HFFc6 (cell line): ENCODE results near the gene SET. TPM values are rescaled to one million over a fixed set of nuclear protein-coding genes. Genes with fewer than 3 reads are reported as not detected.
A peak's percentile ranks its signal among the peaks of the same experiment; 100 is the strongest.

Experiments used
- DNase-seq: peaks from one replicate; pipeline ENCODE4 v3.0.0-alpha.2; 2018
- H3K27ac Mint-ChIP-seq: 2 replicates; pipeline ENCODE4 v1.8.0; 2020; ENCODE audit warnings: mild to moderate bottlenecking, mixed read lengths
- H3K27me3 Mint-ChIP-seq: 2 replicates; pipeline ENCODE4 v1.8.0; 2021; ENCODE audit warnings: mild to moderate bottlenecking, moderate library complexity, mixed read lengths; ENCODE audit not compliant: insufficient read depth
- H3K36me3 Mint-ChIP-seq: 2 replicates; pipeline ENCODE4 v1.8.0; 2021; ENCODE audit warnings: low read depth, mixed read lengths
- H3K4me1 Mint-ChIP-seq: 2 replicates; pipeline ENCODE4 v1.8.0; 2020; ENCODE audit warnings: low read depth, mixed read lengths
- H3K4me3 Mint-ChIP-seq: 2 replicates; pipeline ENCODE4 v1.8.0; 2020; ENCODE audit warnings: mild to moderate bottlenecking, moderate library complexity, mixed read lengths
- H3K9me3 Mint-ChIP-seq: 2 replicates; pipeline ENCODE4 v1.8.0; 2020; ENCODE audit warnings: mild to moderate bottlenecking, mixed read lengths
- CTCF ChIP-seq: fragments of 200-600 bp; sonication (generic); IDR thresholded peaks from 2 replicates; pipeline ENCODE4 v1.5.0; 2021; ENCODE audit warnings: antibody characterized with exemption, mild to moderate bottlenecking
- total RNA-seq, 6 experiments: library from RNA; stranded (reverse); fragmentation: NEBNext Ultra II Directional; extraction: Animal tissue kit (Norgen Biotek cat#: 25700); gene quantifications; 2 replicates in 1 of 6; 3 replicates in 5 of 6; pipeline ENCODE4 v1.2.3, GENCODE V29; 2021

Gene SET
- total RNA-seq, 6 experiments from 2014 or later, result 297 to 358 (median 343) TPM

GRCh38 chr9:128701227-128701854 lies 12.3 kb downstream of the SET start:
- 0 out of 2 replicates have a peak overlapping the region, but pooled peaks have one; percentile 9 for H3K4me3 Mint-ChIP-seq
- H3K9me3 Mint-ChIP-seq, result no peaks in the 10 kb centered on the region
- H3K4me1 Mint-ChIP-seq, result peaks cover 12% of the 10 kb centered on the region
- peaks cover 2% of the 10 kb centered on the region for H3K36me3 Mint-ChIP-seq
- TF ChIP-seq CTCF, result no peak
- peaks cover 1% of the 10 kb centered on the region; the same call in 1 of the 2 replicates for H3K27me3 Mint-ChIP-seq
- no peak overlapping the region for H3K27ac Mint-ChIP-seq
- no peak for DNase-seq

- H3K27ac Mint-ChIP-seq, result peak within 1 kb of the TSS; percentile 43
- DNase-seq, result peak; percentile 60
- peaks cover 1% of the 10 kb centered on the region; the same call in 1 of the 2 replicates for H3K27me3 Mint-ChIP-seq
- peak; percentile 96 for TF ChIP-seq CTCF
- H3K4me3 Mint-ChIP-seq, result peak within 1 kb of the TSS; percentile 80
- H3K36me3 Mint-ChIP-seq, result no peaks in the 10 kb centered on the region; the same call in 1 of the 2 replicates
- H3K4me1 Mint-ChIP-seq, result peaks cover 5% of the 10 kb centered on the region
- no peaks in the 10 kb centered on the region for H3K9me3 Mint-ChIP-seq
These were observed 13.5 kb downstream of the SET start, which contains the start of gene PKN3 for GRCh38 chr9:128702445-128702948. TSS of gene PKN3 (plus strand) at chr9:128702503. CDS start at chr9:128702916, 413 bp downstream.

- H3K4me3 Mint-ChIP-seq, result peak overlapping the region; percentile 80
These were observed 14.1 kb downstream of the SET start for GRCh38 chr9:128702949-128703615.

GRCh38 chr9:128703616-128704355 lies 14.8 kb downstream of the SET start:
- no peak for DNase-seq
- no peaks in the 10 kb centered on the region for H3K9me3 Mint-ChIP-seq
- H3K27me3 Mint-ChIP-seq, result peaks cover 1% of the 10 kb centered on the region; the same call in 1 of the 2 replicates
- no peak for TF ChIP-seq CTCF
- H3K36me3 Mint-ChIP-seq, result no peaks in the 10 kb centered on the region
- peak overlapping the region; percentile 80; the same call in 1 of the 2 replicates for H3K4me3 Mint-ChIP-seq
- no peaks in the 10 kb centered on the region for H3K4me1 Mint-ChIP-seq
- no peak overlapping the region for H3K27ac Mint-ChIP-seq

More at GRCh38 chr9:128702949-128703615, 14.1 kb downstream of the SET start:
- DNase-seq, result no peak
- H3K36me3 Mint-ChIP-seq, result no peaks in the 10 kb centered on the region
- TF ChIP-seq CTCF, result no peak
- H3K27ac Mint-ChIP-seq, result peak overlapping the region; percentile 43
- no peaks in the 10 kb centered on the region for H3K4me1 Mint-ChIP-seq
- H3K27me3 Mint-ChIP-seq, result peaks cover 1% of the 10 kb centered on the region; the same call in 1 of the 2 replicates
- H3K9me3 Mint-ChIP-seq, result no peaks in the 10 kb centered on the region

- no peak for DNase-seq
- no peak for TF ChIP-seq CTCF
- no peaks in the 10 kb centered on the region for H3K36me3 Mint-ChIP-seq
- no peak overlapping the region for H3K27ac Mint-ChIP-seq
- H3K4me1 Mint-ChIP-seq, result no peaks in the 10 kb centered on the region
- H3K27me3 Mint-ChIP-seq, result peaks cover 1% of the 10 kb centered on the region; the same call in 1 of the 2 replicates
- H3K4me3 Mint-ChIP-seq, result no peak overlapping the region
- no peaks in the 10 kb centered on the region for H3K9me3 Mint-ChIP-seq
These were observed 15.3 kb downstream of the SET start for GRCh38 chr9:128704356-128704670.
